ENCODE results near the gene PTPRG.

GRCh38 chr3:61841111-61841845 lies 279.9 kb downstream of the PTPRG start:
- TF ChIP-seq CTCF (conservative IDR thresholded peaks at IDR 0.05 in 1 of 2, IDR thresholded peaks at IDR 0.05 in 1 of 2; ENCODE audit: low read depth in 1 of 2, low read length in 2 of 2) (no peak), EZH2 (IDR thresholded peaks at IDR 0.05; ENCODE audit: low read length, missing control alignments) (no peak)
